Sigmoid colon (tissue), 7 donors: ENCODE data around the gene GAPDHS. TPM values are rescaled to one million over a fixed set of nuclear protein-coding genes. Genes with fewer than 3 reads are reported as not detected.

Experiments used
- DNase-seq: peaks from one replicate; pipeline ENCODE4 v3.0.0-alpha.2; 2019
- H3K27ac ChIP-seq, 4 donors: fragments of 200-600 bp; sonication (generic); one replicate each; pipeline ENCODE4 v1.5.1; 2016 to 2019; ENCODE audit warnings: mild to moderate bottlenecking in 1 of 4
- H3K27me3 ChIP-seq, 3 donors: fragments of 200-600 bp; sonication (generic); one replicate each; pipeline ENCODE4 v1.5.1; 2019; ENCODE audit warnings: mild to moderate bottlenecking in 1 of 3
- H3K36me3 ChIP-seq, 4 donors: fragments of 200-600 bp; sonication (generic); one replicate each; pipeline ENCODE4 v1.5.1; 2016 to 2019
- H3K4me1 ChIP-seq, 4 donors: fragments of 200-600 bp; sonication (generic); one replicate each; pipeline ENCODE4 v1.5.1; 2017 to 2019
- H3K4me3 ChIP-seq, 4 donors: fragments of 200-600 bp; sonication (generic); one replicate each; pipeline ENCODE4 v1.5.1; 2017 to 2019; ENCODE audit warnings: mild to moderate bottlenecking in 2 of 4, moderate library complexity in 1 of 4
- H3K9me3 ChIP-seq, 4 donors: fragments of 200-600 bp in 3 of 4; sonication (generic) in 3 of 4; one replicate each; pipeline versions ENCODE4 v1.5.1 to v1.6.1; 2013 to 2019
- CTCF ChIP-seq, 4 experiments: fragments of 450-650 bp in 3 of 4; fragments of 200-600 bp in 1 of 4; IDR thresholded peaks; one replicate each; pipeline ENCODE4 v1.5.1; 2016 to 2019; ENCODE audit warnings: antibody characterized with exemption in 4 of 4, mild to moderate bottlenecking in 3 of 4, moderate library complexity in 2 of 4
- EP300 ChIP-seq, 4 donors: sonication (generic); formaldehyde crosslinking; IDR thresholded peaks; one replicate each; pipeline ENCODE4 v1.6.1; 2017; ENCODE audit warnings: antibody characterized with exemption in 4 of 4
- POLR2A ChIP-seq, 2 donors: fragments of 450-650 bp; IDR thresholded peaks; one replicate each; pipeline ENCODE4 v1.6.1; 2016; ENCODE audit warnings: antibody characterized with exemption in 2 of 2, mild to moderate bottlenecking in 2 of 2, moderate library complexity in 2 of 2
- POLR2AphosphoS5 ChIP-seq, 4 donors: sonication (generic); formaldehyde crosslinking; IDR thresholded peaks; one replicate each; pipeline ENCODE4 v1.6.1; 2017; ENCODE audit warnings: antibody characterized with exemption in 4 of 4
- WGBS, 2 donors: extraction: QIAGEN DNeasy Blood & Tissue Kit; methylation state at CpG; one replicate each; pipeline ENCODE4 v1.1.7; 2013; 5-methylcytosine and 5-hydroxymethylcytosine counted together
- intact Hi-C: fragments of 100-400 bp; cut with DNase I; formaldehyde crosslinking; loops from one replicate; pipeline ENCODE4 v1.15.1; 2023
- polyA plus RNA-seq, 3 donors: library from polyadenylated mRNA; stranded (reverse); fragments of 200-250 nt; gene quantifications; one replicate each; pipeline ENCODE4 v1.2.3, GENCODE V29; 2013
- total RNA-seq, 4 donors: library from RNA; depleted of rRNA; stranded (reverse); fragments of >200 nt; gene quantifications; one replicate each; pipeline ENCODE4 v1.1.0, GENCODE V29; 2016
- donor health status: healthy with polysubstance abuse.
- donor health status: Bipolar disorder and iron deficiency.
- donor health status: healthy.

Gene GAPDHS
- total and polyA plus RNA-seq, 7 donors, result not detected

- TF ChIP-seq CTCF (IDR thresholded peaks at IDR 0.05) (no peak), POLR2AphosphoS5 (IDR thresholded peaks at IDR 0.05) (no peak)
- WGBS, 2 donors, result 93 to 95% methylated on average over 3 of the region's 3 CpGs
- peaks cover 0 to 15% (median 11%) of the 10 kb centered on the region in 4 donors for H3K4me1 ChIP-seq
- H3K4me3 ChIP-seq, result no peak overlapping the region
- no peaks in the 10 kb centered on the region for H3K9me3 ChIP-seq
- no peak for DNase-seq
- no peaks in the 10 kb centered on the region for H3K36me3 ChIP-seq
- peaks cover 8 to 66% (median 47%) of the 10 kb centered on the region in 3 donors for H3K27me3 ChIP-seq
- intact Hi-C loops, result no loop called here
- H3K27ac ChIP-seq, result no peak overlapping the region
Observed at GRCh38 chr19:35508129-35508528, 25.1 kb upstream of the GAPDHS start.

GRCh38 chr19:35509018-35509652 is 24.1 kb upstream of the GAPDHS start:
- intact Hi-C loops, result no loop called here
- Histone ChIP-seq H3K4me3 (no peak overlapping the region), H3K4me1 (peaks cover 0 to 15% (median 11%) of the 10 kb centered on the region in 4 donors), H3K36me3 (no peaks in the 10 kb centered on the region), H3K27me3 (peaks cover 8 to 76% (median 57%) of the 10 kb centered on the region in 3 donors), H3K27ac (peak overlapping the region in 1 of 4 donors; percentile 15), H3K9me3 (no peaks in the 10 kb centered on the region)
- no peak for DNase-seq
- 22 to 32% methylated on average over 12 of the region's 12 CpGs for WGBS, 2 donors
- no peak for TF ChIP-seq EP300 (IDR thresholded peaks at IDR 0.05)
- no peak for TF ChIP-seq POLR2A (IDR thresholded peaks at IDR 0.05)
- no peak for TF ChIP-seq POLR2AphosphoS5 (IDR thresholded peaks at IDR 0.05)
- TF ChIP-seq CTCF (IDR thresholded peaks at IDR 0.05), result no peak

- intact Hi-C loops, result no loop called here
- Histone ChIP-seq H3K27me3 (peaks cover 8 to 85% (median 61%) of the 10 kb centered on the region in 3 donors), H3K4me3 (peak overlapping the region; percentile 11 to 37 (median 30)), H3K36me3 (no peaks in the 10 kb centered on the region), H3K27ac (peak overlapping the region in 3 of 4 donors; percentile 6 to 27 (median 15)), H3K9me3 (no peaks in the 10 kb centered on the region), H3K4me1 (peaks cover 0 to 15% (median 11%) of the 10 kb centered on the region in 4 donors)
- peak; percentile 83 for DNase-seq
- WGBS, 2 donors, result 0 to 1% methylated on average over 39 of the region's 39 CpGs
- peak; percentile 72 to 87 (median 80) for TF ChIP-seq CTCF (IDR thresholded peaks at IDR 0.05)
- TF ChIP-seq EP300 (IDR thresholded peaks at IDR 0.05), result no peak
Observed at GRCh38 chr19:35509861-35510625, 23.2 kb upstream of the GAPDHS start.

- TF ChIP-seq CTCF (IDR thresholded peaks at IDR 0.05) (peak in 2 of 4 experiments; percentile 2 to 14), EP300 (IDR thresholded peaks at IDR 0.05) (no peak)
- Histone ChIP-seq H3K27me3 (peaks cover 8 to 88% (median 61%) of the 10 kb centered on the region in 3 donors), H3K9me3 (no peaks in the 10 kb centered on the region), H3K4me3 (peak overlapping the region in 3 of 4 donors; percentile 27 to 37 (median 33)), H3K27ac (no peak overlapping the region), H3K36me3 (no peaks in the 10 kb centered on the region), H3K4me1 (peaks cover 0 to 15% (median 11%) of the 10 kb centered on the region in 4 donors)
- WGBS, 2 donors, result 10 to 11% methylated on average over 15 of the region's 15 CpGs
- no peak for DNase-seq
- intact Hi-C loops, result no loop called here
Observed at GRCh38 chr19:35510626-35510964, 22.7 kb upstream of the GAPDHS start.
